Astrocyte (in vitro differentiated cells and primary cell): Measurements from ENCODE around the gene SPACA4. TPM values are rescaled to one million over a fixed set of nuclear protein-coding genes. Genes with fewer than 3 reads are reported as not detected.
A peak's percentile ranks its signal among the peaks of the same experiment; 100 is the strongest.

ENCODE experiments used
- DNase-seq: peaks from one replicate; pipeline ENCODE4 v3.0.0-alpha.2; 2010; ENCODE audit warnings: low read depth
- FAIRE-seq: peaks from 2 replicates; lab custom pipeline; 2011; peaks lifted over from hg19 to GRCh38; lab: Jason Lieb, UNC
- H2AFZ ChIP-seq: 2 replicates; pipeline ENCODE4 v1.6.0; 2012; ENCODE audit warnings: low read depth, low read length, inconsistent platforms
- H3K27ac ChIP-seq: 2 replicates; pipeline ENCODE4 v1.5.1; 2011; ENCODE audit warnings: low read depth, low read length, inconsistent platforms
- H3K27me3 ChIP-seq: 2 replicates; pipeline ENCODE4 v1.6.0; 2011; ENCODE audit warnings: low read length, inconsistent platforms; ENCODE audit not compliant: insufficient read depth
- H3K36me3 ChIP-seq: 2 replicates; pipeline ENCODE4 v1.5.1; 2011; ENCODE audit warnings: low read length, inconsistent platforms; ENCODE audit not compliant: insufficient read depth
- H3K4me1 ChIP-seq: 2 replicates; pipeline ENCODE4 v1.5.1; 2011; ENCODE audit warnings: low read length, inconsistent platforms; ENCODE audit not compliant: insufficient read depth
- H3K4me2 ChIP-seq: 2 replicates; pipeline ENCODE4 v1.6.0; 2012; ENCODE audit warnings: low read length, inconsistent platforms
- H3K4me3 ChIP-seq: 2 replicates; pipeline ENCODE4 v1.5.1; 2011; ENCODE audit warnings: low read depth, mild to moderate bottlenecking, low read length, inconsistent platforms; ENCODE audit not compliant: insufficient read depth
- H3K79me2 ChIP-seq: 2 replicates; pipeline ENCODE4 v1.6.0; 2012; ENCODE audit warnings: mild to moderate bottlenecking, low read length, inconsistent platforms; ENCODE audit not compliant: insufficient read depth
- H3K9ac ChIP-seq: 2 replicates; pipeline ENCODE4 v1.6.0; 2012; ENCODE audit warnings: mild to moderate bottlenecking, low read length, inconsistent platforms
- H3K9me3 ChIP-seq: 2 replicates; pipeline ENCODE4 v1.5.1; 2012; ENCODE audit warnings: low read depth, mild to moderate bottlenecking, low read length, inconsistent platforms; ENCODE audit not compliant: insufficient read depth
- H4K20me1 ChIP-seq: 2 replicates; pipeline ENCODE4 v1.6.0; 2012; ENCODE audit warnings: low read length, inconsistent platforms; ENCODE audit not compliant: insufficient read depth
- H3K27ac Mint-ChIP-seq: one replicate; pipeline ENCODE4 v1.8.0; 2021; ENCODE audit warnings: mild to moderate bottlenecking, mixed read lengths; ENCODE audit not compliant: unreplicated experiment
- H3K27me3 Mint-ChIP-seq: one replicate; pipeline ENCODE4 v1.8.0; 2021; ENCODE audit warnings: low read depth, mixed read lengths; ENCODE audit not compliant: unreplicated experiment
- H3K36me3 Mint-ChIP-seq: one replicate; pipeline ENCODE4 v1.8.0; 2021; ENCODE audit warnings: low read depth, mixed read lengths; ENCODE audit not compliant: unreplicated experiment
- H3K4me1 Mint-ChIP-seq: one replicate; pipeline ENCODE4 v1.8.0; 2021; ENCODE audit warnings: low read depth, mixed read lengths; ENCODE audit not compliant: unreplicated experiment
- H3K4me3 Mint-ChIP-seq: one replicate; pipeline ENCODE4 v1.8.0; 2021; ENCODE audit warnings: mild to moderate bottlenecking, moderate library complexity, mixed read lengths; ENCODE audit not compliant: unreplicated experiment
- H3K9me3 Mint-ChIP-seq: one replicate; pipeline ENCODE4 v1.8.0; 2021; ENCODE audit warnings: mild to moderate bottlenecking, mixed read lengths; ENCODE audit not compliant: unreplicated experiment
- EZH2 ChIP-seq: IDR thresholded peaks from 2 replicates; pipeline ENCODE4 v1.6.1; 2012; ENCODE audit warnings: mild to moderate bottlenecking, low read length, inconsistent platforms; ENCODE audit not compliant: insufficient read depth
- total RNA-seq: library from RNA; stranded (reverse); gene quantifications from 2 replicates; pipeline ENCODE4 v1.2.1, GENCODE V29; 2021
- TF ChIP-seq, protein P1 (sequence below): IDR thresholded peaks from 2 replicates; pipeline ENCODE4 v1.5.1; 2011; ENCODE audit warnings: low read depth, mild to moderate bottlenecking, inconsistent platforms, low read length, moderate library complexity; ENCODE audit not compliant: insufficient read depth

The SPACA4 gene
- total RNA-seq, 1 donor from 2014 or later, result not detected

DNA sequence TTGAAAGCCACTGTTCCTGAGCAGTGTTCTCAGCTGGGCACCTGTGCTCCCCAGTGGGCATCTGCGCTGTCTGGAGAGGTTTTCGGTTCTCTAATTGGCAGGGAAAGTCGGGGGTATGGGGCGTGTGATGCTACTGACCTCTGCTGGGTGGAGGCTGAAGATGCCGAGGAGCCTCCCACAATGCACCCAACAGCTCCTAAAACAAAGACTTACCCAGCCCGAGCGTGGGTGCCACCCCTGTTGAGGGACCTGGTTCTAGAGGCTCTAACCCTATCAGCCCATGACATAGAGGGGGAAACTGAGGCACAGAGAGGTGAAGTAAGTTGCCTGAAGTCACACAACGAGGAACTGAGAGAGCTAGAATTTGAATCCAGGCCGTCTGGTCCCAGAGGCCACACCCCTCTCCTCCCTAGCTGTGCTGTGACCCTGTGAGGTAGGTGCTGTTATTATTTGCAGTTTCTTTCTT, 2.3 kb downstream of the SPACA4 start:
- Histone ChIP-seq H3K79me2 (no peaks in the 10 kb centered on the region), H3K4me2 (peak overlapping the region; percentile 46), H3K4me1 (no peaks in the 10 kb centered on the region), H4K20me1 (peaks cover 2% of the 10 kb centered on the region), H3K9me3 (no peaks in the 10 kb centered on the region), H3K27ac (no peak overlapping the region), H3K36me3 (no peaks in the 10 kb centered on the region), H3K4me3 (no peak overlapping the region), H3K27me3 (no peaks in the 10 kb centered on the region), H2AFZ (peak overlapping the region; percentile 84), H3K9ac (no peak overlapping the region)
- Mint-ChIP-seq H3K4me3 (no peak overlapping the region), H3K4me1 (peaks cover 3% of the 10 kb centered on the region), H3K36me3 (no peaks in the 10 kb centered on the region), H3K27me3 (no peaks in the 10 kb centered on the region), H3K27ac (no peak overlapping the region), H3K9me3 (no peaks in the 10 kb centered on the region)
- TF ChIP-seq, protein P1, sequence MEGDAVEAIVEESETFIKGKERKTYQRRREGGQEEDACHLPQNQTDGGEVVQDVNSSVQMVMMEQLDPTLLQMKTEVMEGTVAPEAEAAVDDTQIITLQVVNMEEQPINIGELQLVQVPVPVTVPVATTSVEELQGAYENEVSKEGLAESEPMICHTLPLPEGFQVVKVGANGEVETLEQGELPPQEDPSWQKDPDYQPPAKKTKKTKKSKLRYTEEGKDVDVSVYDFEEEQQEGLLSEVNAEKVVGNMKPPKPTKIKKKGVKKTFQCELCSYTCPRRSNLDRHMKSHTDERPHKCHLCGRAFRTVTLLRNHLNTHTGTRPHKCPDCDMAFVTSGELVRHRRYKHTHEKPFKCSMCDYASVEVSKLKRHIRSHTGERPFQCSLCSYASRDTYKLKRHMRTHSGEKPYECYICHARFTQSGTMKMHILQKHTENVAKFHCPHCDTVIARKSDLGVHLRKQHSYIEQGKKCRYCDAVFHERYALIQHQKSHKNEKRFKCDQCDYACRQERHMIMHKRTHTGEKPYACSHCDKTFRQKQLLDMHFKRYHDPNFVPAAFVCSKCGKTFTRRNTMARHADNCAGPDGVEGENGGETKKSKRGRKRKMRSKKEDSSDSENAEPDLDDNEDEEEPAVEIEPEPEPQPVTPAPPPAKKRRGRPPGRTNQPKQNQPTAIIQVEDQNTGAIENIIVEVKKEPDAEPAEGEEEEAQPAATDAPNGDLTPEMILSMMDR, result peak; percentile 41
- TF ChIP-seq EZH2, result no peak
- FAIRE-seq (no peak), DNase-seq (no peak)

DNA sequence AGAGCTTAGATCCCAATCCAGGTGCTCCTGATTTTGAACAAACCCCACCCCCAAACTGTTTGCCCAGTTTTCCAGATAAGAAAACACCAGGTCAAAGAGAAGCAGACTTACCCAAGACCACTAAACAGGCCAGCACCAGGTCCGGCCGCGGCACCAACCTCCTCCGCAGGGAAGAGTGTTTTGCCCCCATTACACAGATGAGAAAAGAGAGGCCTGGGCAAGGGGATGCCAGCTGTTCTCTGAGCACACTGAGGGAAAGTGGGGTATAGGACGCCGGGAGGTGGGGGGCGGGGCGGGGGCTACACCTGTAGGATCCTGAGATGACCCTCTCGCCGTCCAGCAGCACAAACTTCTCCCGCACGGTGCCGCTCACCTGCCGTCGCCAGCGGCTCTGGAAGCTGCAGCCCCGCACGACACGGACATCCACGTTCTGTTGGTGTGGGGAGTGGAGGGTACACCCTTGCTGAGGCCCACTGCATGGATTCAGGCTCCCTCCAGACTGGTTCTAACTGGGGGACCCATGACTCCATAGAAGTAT, 3.1 kb downstream of the SPACA4 start:
- Histone ChIP-seq H3K79me2 (no peaks in the 10 kb centered on the region), H2AFZ (no peak overlapping the region), H3K36me3 (no peaks in the 10 kb centered on the region), H3K9me3 (no peaks in the 10 kb centered on the region), H3K4me2 (no peak overlapping the region), H3K4me1 (no peaks in the 10 kb centered on the region), H3K4me3 (no peak overlapping the region), H3K9ac (no peak overlapping the region), H3K27ac (no peak overlapping the region), H4K20me1 (peaks cover 10% of the 10 kb centered on the region), H3K27me3 (no peaks in the 10 kb centered on the region)
- no peak overlapping the region for H3K4me3 Mint-ChIP-seq
- H3K4me1 Mint-ChIP-seq, result peaks cover 7% of the 10 kb centered on the region
- DNase-seq (no peak), FAIRE-seq (no peak)
- no peak overlapping the region for H3K27ac Mint-ChIP-seq
- TF ChIP-seq, protein P1, result no peak
- no peak for TF ChIP-seq EZH2
- H3K27me3 Mint-ChIP-seq, result no peaks in the 10 kb centered on the region
- H3K9me3 Mint-ChIP-seq, result no peaks in the 10 kb centered on the region
- H3K36me3 Mint-ChIP-seq, result no peaks in the 10 kb centered on the region

DNA sequence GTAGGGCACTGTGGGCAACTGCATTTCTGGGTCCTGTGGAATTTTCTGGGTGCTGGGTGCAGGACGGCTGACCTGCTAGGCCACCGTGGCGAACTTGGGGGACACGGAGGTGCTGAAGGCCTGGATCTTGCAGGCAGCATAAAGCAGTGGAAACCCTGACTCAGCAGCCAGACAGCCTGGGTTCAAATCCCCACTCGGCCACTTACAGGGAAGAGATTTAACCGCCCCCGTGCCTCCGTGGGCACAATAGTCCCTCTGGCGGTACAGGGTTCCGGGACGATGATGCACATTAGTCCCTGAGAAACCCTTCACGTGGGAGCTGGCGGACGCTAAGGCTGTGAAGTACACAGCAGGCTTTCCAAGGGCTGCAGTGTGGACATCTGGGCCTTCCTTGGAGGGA, 5.3 kb downstream of the SPACA4 start:
- DNase-seq, result no peak
- no peaks in the 10 kb centered on the region for H3K9me3 ChIP-seq
- no peak for FAIRE-seq

More for the DNA sequence above, 5.3 kb downstream of the SPACA4 start:
- H4K20me1 ChIP-seq, result peaks cover 32% of the 10 kb centered on the region
- Mint-ChIP-seq H3K4me1 (peaks cover 16% of the 10 kb centered on the region), H3K27me3 (no peaks in the 10 kb centered on the region), H3K36me3 (peaks cover 6% of the 10 kb centered on the region), H3K27ac (no peak overlapping the region), H3K9me3 (no peaks in the 10 kb centered on the region), H3K4me3 (no peak overlapping the region)
- H3K79me2 ChIP-seq, result peaks cover 16% of the 10 kb centered on the region
- peaks cover 19% of the 10 kb centered on the region for H3K36me3 ChIP-seq
- no peak overlapping the region for H3K27ac ChIP-seq
- peaks cover 19% of the 10 kb centered on the region for H3K4me1 ChIP-seq
- H2AFZ ChIP-seq, result no peak overlapping the region
- H3K9ac ChIP-seq, result no peak overlapping the region
- H3K4me2 ChIP-seq, result no peak overlapping the region
- H3K27me3 ChIP-seq, result no peaks in the 10 kb centered on the region
- H3K4me3 ChIP-seq, result no peak overlapping the region
- TF ChIP-seq EZH2, result no peak
- TF ChIP-seq, protein P1, result no peak
